Epithelial cell of umbilical artery (primary cell): ENCODE measurements around the gene ZNF862. TPM values are rescaled to one million over a fixed set of nuclear protein-coding genes. Genes with fewer than 3 reads are reported as not detected.

Source experiments
- total RNA-seq: library from RNA; depleted of rRNA; stranded (reverse); fragments of >200 nt; gene quantifications from 2 replicates; pipeline ENCODE4 v1.2.3, GENCODE V29; 2014

Gene ZNF862
- 4.9 and 7.8 TPM in 2 replicates for total RNA-seq

GRCh38 chr7:149838224-149838991 lies at the start of gene ZNF862:
Gene ZNF862, plus strand, starts transcription at chr7:149838375. Its CDS starts 237 bp downstream, at chr7:149838612.

DNA sequence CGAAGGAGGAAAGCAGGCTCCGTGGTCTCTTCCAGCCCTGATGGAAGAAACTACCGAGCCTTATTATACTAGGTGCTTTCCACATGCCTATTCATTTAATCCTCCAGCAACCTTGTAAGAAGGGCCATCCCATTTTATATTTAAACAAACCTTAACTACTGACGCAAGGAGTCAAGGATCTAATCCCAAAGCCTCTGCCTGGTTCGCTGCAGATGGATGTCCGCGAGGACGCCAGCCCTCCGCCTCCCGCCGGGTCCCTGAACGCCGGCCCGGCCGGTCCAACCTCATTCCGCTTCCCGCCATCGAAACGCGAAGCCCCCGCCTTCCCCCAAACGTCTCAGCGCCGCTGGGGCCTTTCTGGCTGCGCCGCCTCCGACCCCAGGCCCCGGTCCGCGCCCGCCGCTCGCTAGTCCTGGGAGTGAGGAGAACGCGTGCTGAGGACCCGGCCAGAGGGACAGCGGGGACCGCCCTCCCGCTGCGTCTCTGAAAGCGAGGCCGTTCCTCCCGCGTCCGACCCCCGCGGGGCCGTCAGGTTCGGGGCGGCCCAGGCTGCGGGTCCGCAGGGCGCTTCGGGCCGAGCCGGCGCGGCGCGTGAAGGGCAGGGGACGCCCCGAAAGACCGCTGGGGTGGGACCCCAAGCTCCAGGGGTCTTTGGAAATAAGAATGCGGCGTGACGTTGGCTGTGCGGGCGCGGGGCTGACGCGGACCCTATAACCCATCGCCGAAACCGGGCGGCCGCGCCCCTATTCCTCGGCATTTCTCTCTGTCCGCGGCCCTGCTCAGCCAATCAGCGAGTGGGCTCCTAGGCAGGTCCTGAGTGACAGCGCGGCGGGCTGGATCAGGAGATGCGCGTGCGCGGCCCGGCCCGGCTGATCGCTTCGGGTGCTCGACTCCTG lies 35.1 kb downstream of the ZNF862 start, which contains the start of gene ATP6V0E2:
ATP6V0E2 (plus strand) TSS at position 896 of the 896 bp plus-strand sequence. CDS start 97 bp downstream, outside the sequence.

Other genes starting within 250 kb of the ZNF862 start
- 1.8 and 2.6 TPM in 2 replicates for gene ZNF467, start 64.8 kb upstream of the ZNF862 start, total RNA-seq
- gene ATP6V0E2, start 35.6 kb downstream of the ZNF862 start, total RNA-seq = 21.1 and 24.4 TPM in 2 replicates